ENCODE measurements around the gene MIS12. TPM values are rescaled to one million over a fixed set of nuclear protein-coding genes. Genes with fewer than 3 reads are reported as not detected.

Gene MIS12
- total and polyA plus RNA-seq, 2 of the 13 experiments (the other 11 are each of a cell fraction or from before 2014, with no cell fraction given), result 13.4 to 28.0 TPM

- TF ChIP-seq, protein P1, sequence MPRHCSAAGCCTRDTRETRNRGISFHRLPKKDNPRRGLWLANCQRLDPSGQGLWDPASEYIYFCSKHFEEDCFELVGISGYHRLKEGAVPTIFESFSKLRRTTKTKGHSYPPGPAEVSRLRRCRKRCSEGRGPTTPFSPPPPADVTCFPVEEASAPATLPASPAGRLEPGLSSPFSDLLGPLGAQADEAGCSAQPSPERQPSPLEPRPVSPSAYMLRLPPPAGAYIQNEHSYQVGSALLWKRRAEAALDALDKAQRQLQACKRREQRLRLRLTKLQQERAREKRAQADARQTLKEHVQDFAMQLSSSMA (CRISPR knock-in tag; IDR thresholded peaks at IDR 0.05), result no peak
- TF ChIP-seq AHDC1 (CRISPR knock-in tag; IDR thresholded peaks at IDR 0.05; ENCODE audit: borderline replicate concordance), result no peak
- TF ChIP-seq ATF7-NPFF (CRISPR knock-in tag; IDR thresholded peaks at IDR 0.05; ENCODE audit: low read depth), result no peak
- no peak for TF ChIP-seq CBFB (CRISPR knock-in tag; IDR thresholded peaks at IDR 0.05)
- no peak for TF ChIP-seq MYNN (CRISPR knock-in tag; IDR thresholded peaks at IDR 0.05; ENCODE audit: low read depth)
- TF ChIP-seq SAFB2 (CRISPR knock-in tag; IDR thresholded peaks at IDR 0.05; ENCODE audit: borderline replicate concordance, low read depth), result no peak
- TF ChIP-seq RBM22 (optimal IDR thresholded peaks at IDR 0.05; ENCODE audit: low read length), result no peak
- TF ChIP-seq RBAK (CRISPR knock-in tag; IDR thresholded peaks at IDR 0.05), result no peak
- TF ChIP-seq, protein P2, sequence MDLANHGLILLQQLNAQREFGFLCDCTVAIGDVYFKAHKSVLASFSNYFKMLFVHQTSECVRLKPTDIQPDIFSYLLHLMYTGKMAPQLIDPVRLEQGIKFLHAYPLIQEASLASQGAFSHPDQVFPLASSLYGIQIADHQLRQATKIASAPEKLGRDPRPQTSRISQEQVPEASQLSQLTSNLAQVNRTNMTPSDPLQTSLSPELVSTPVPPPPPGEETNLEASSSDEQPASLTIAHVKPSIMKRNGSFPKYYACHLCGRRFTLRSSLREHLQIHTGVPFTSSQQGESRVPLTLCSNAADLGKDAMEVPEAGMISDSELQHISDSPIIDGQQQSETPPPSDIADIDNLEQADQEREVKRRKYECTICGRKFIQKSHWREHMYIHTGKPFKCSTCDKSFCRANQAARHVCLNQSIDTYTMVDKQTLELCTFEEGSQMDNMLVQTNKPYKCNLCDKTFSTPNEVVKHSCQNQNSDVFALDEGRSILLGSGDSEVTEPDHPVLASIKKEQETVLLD (CRISPR knock-in tag; IDR thresholded peaks at IDR 0.05; ENCODE audit: low read depth), result no peak
- TF ChIP-seq TEAD2 (CRISPR knock-in tag; IDR thresholded peaks at IDR 0.05), result no peak
- no peak for TF ChIP-seq TFE3 (CRISPR knock-in tag; IDR thresholded peaks at IDR 0.05)
- TF ChIP-seq MED8 (CRISPR knock-in tag; IDR thresholded peaks at IDR 0.05; ENCODE audit: insufficient replicate concordance), result no peak
- TF ChIP-seq MED1 (CRISPR knock-in tag; IDR thresholded peaks at IDR 0.05), result no peak
- TF ChIP-seq ZNF776 (CRISPR knock-in tag; IDR thresholded peaks at IDR 0.05), result no peak
- TF ChIP-seq FOXM1 (CRISPR knock-in tag; IDR thresholded peaks at IDR 0.05), result no peak
- TF ChIP-seq SRF (IDR thresholded peaks at IDR 0.05; ENCODE audit: low read depth, low read length), result no peak
- TF ChIP-seq CENPX (CRISPR knock-in tag; IDR thresholded peaks at IDR 0.05), result no peak
- TF ChIP-seq KLF13 (CRISPR knock-in tag; IDR thresholded peaks at IDR 0.05), result no peak
- TF ChIP-seq, protein P3, sequence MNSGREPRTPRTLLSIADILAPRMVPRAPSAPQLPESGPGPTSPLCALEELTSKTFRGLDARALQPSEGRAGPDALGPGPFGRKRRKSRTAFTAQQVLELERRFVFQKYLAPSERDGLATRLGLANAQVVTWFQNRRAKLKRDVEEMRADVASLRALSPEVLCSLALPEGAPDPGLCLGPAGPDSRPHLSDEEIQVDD (CRISPR knock-in tag; IDR thresholded peaks at IDR 0.05; ENCODE audit: borderline replicate concordance), result no peak
These were observed 828 bp upstream of the MIS12 start, which contains the start of gene DERL2 (continued) for GRCh38 chr17:5485270-5486205.

Measured in HepG2 (cell line).